ENCODE data around the gene TUBB2A. TPM values are rescaled to one million over a fixed set of nuclear protein-coding genes. Genes with fewer than 3 reads are reported as not detected.
A peak's percentile ranks its signal among the peaks of the same experiment; 100 is the strongest.

TUBB2A gene
- total RNA-seq, 1 donor from 2014 or later: 223 TPM

GRCh38 chr6:3147914-3148757, 9.2 kb downstream of the TUBB2A start:
- H3K36me3 Mint-ChIP-seq (ENCODE audit: low read depth): peaks cover 19% of the 10 kb centered on the region
- no peak overlapping the region for H3K27ac Mint-ChIP-seq (ENCODE audit: unreplicated experiment)

GRCh38 chr6:3144571-3144970, 12.8 kb downstream of the TUBB2A start:
- Mint-ChIP-seq H3K9me3 (ENCODE audit: low read depth) (peaks cover 4% of the 10 kb centered on the region), H3K27me3 (ENCODE audit: low read depth) (no peaks in the 10 kb centered on the region), H3K36me3 (ENCODE audit: low read depth) (peaks cover 17% of the 10 kb centered on the region), H3K27ac (ENCODE audit: unreplicated experiment) (no peak overlapping the region), H3K4me3 (ENCODE audit: unreplicated experiment) (no peak overlapping the region), H3K4me1 (ENCODE audit: low read depth) (no peaks in the 10 kb centered on the region)
- no peak for DNase-seq (ENCODE audit: low spot score)
- TF ChIP-seq, protein P1, sequence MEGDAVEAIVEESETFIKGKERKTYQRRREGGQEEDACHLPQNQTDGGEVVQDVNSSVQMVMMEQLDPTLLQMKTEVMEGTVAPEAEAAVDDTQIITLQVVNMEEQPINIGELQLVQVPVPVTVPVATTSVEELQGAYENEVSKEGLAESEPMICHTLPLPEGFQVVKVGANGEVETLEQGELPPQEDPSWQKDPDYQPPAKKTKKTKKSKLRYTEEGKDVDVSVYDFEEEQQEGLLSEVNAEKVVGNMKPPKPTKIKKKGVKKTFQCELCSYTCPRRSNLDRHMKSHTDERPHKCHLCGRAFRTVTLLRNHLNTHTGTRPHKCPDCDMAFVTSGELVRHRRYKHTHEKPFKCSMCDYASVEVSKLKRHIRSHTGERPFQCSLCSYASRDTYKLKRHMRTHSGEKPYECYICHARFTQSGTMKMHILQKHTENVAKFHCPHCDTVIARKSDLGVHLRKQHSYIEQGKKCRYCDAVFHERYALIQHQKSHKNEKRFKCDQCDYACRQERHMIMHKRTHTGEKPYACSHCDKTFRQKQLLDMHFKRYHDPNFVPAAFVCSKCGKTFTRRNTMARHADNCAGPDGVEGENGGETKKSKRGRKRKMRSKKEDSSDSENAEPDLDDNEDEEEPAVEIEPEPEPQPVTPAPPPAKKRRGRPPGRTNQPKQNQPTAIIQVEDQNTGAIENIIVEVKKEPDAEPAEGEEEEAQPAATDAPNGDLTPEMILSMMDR (IDR thresholded peaks at IDR 0.05): no peak

More at GRCh38 chr6:3147914-3148757, 9.2 kb downstream of the TUBB2A start:
- TF ChIP-seq, protein P1 (IDR thresholded peaks at IDR 0.05): peak; percentile 26
- H3K4me1 Mint-ChIP-seq (ENCODE audit: low read depth): peaks cover 6% of the 10 kb centered on the region
- no peak overlapping the region for H3K4me3 Mint-ChIP-seq (ENCODE audit: unreplicated experiment)
- DNase-seq (ENCODE audit: low spot score): no peak
- peaks cover 4% of the 10 kb centered on the region for H3K9me3 Mint-ChIP-seq (ENCODE audit: low read depth)
- no peaks in the 10 kb centered on the region for H3K27me3 Mint-ChIP-seq (ENCODE audit: low read depth)

GRCh38 chr6:3143158-3143557, 14.2 kb downstream of the TUBB2A start:
- Mint-ChIP-seq H3K36me3 (ENCODE audit: low read depth) (peaks cover 25% of the 10 kb centered on the region), H3K27ac (ENCODE audit: unreplicated experiment) (no peak overlapping the region), H3K4me1 (ENCODE audit: low read depth) (peaks cover 7% of the 10 kb centered on the region), H3K4me3 (ENCODE audit: unreplicated experiment) (no peak overlapping the region), H3K9me3 (ENCODE audit: low read depth) (peaks cover 4% of the 10 kb centered on the region), H3K27me3 (ENCODE audit: low read depth) (no peaks in the 10 kb centered on the region)
- TF ChIP-seq, protein P1 (IDR thresholded peaks at IDR 0.05): no peak
- DNase-seq (ENCODE audit: low spot score): no peak

DNA sequence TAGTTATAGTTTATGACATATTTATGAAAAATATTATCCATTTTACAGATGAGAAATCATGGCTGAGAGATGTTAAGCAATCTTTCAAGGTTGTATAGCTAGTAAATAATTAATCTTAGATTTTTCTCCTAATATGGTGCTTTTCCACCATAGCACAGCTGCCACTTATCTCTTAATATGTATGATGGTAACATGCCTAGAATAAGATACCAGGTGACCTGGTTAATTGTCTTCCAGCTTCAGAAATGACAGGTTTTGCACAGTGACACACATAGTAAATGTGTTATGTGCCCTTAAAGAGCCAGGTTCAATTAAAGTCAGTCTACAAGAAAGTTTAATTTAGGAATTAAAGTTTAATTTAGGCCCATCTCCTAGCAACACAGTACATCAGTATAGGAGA, 14.8 kb downstream of the TUBB2A start:
- H3K4me1 Mint-ChIP-seq (ENCODE audit: low read depth): peaks cover 7% of the 10 kb centered on the region
- no peak overlapping the region for H3K27ac Mint-ChIP-seq (ENCODE audit: unreplicated experiment)
- TF ChIP-seq, protein P1 (IDR thresholded peaks at IDR 0.05): no peak
- H3K27me3 Mint-ChIP-seq (ENCODE audit: low read depth): no peaks in the 10 kb centered on the region
- H3K9me3 Mint-ChIP-seq (ENCODE audit: low read depth): peaks cover 2% of the 10 kb centered on the region
- DNase-seq (ENCODE audit: low spot score): no peak
- peaks cover 28% of the 10 kb centered on the region for H3K36me3 Mint-ChIP-seq (ENCODE audit: low read depth)
- no peak overlapping the region for H3K4me3 Mint-ChIP-seq (ENCODE audit: unreplicated experiment)

DNA sequence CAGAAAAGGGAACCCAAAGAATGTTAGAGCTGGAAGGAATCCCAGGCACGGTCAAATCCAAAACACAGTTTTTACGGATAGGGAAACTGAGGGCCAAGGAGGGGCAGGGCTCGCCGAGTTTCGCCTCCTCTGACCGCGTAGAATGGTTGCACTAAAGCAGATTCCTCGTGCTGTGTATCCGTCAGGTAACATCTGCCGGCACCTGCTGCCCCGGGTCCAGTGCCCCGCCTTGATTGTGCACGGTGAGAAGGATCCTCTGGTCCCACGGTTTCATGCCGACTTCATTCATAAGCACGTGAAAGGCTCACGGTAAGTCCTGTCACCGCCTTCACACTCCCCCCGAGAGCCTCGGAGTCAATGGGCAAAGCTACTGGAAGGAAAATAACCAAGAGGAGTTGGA, 17.1 kb downstream of the TUBB2A start:
- TF ChIP-seq, protein P1 (IDR thresholded peaks at IDR 0.05): no peak
- Mint-ChIP-seq H3K9me3 (ENCODE audit: low read depth) (no peaks in the 10 kb centered on the region), H3K4me3 (ENCODE audit: unreplicated experiment) (no peak overlapping the region)

More for the DNA sequence above, 17.1 kb downstream of the TUBB2A start:
- no peaks in the 10 kb centered on the region for H3K27me3 Mint-ChIP-seq (ENCODE audit: low read depth)
- H3K27ac Mint-ChIP-seq (ENCODE audit: unreplicated experiment): no peak overlapping the region
- H3K4me1 Mint-ChIP-seq (ENCODE audit: low read depth): peaks cover 7% of the 10 kb centered on the region
- no peak for DNase-seq (ENCODE audit: low spot score)
- peaks cover 31% of the 10 kb centered on the region for H3K36me3 Mint-ChIP-seq (ENCODE audit: low read depth)
